Smooth muscle cell (in vitro differentiated cells): ENCODE data around the gene RPL18. TPM values are rescaled to one million over a fixed set of nuclear protein-coding genes. Genes with fewer than 3 reads are reported as not detected.

Source experiments
- DNase-seq: peaks from one replicate; lab custom pipeline; 2025; ENCODE audit not compliant: unreplicated experiment; lab: John Stamatoyannopoulos, UW
- H2AFZ ChIP-seq: fragments of 200-600 bp; sonication (generic); 2 replicates; pipeline ENCODE4 v1.6.0; 2016; ENCODE audit warnings: antibody characterized with exemption, low read depth, mild to moderate bottlenecking
- H3F3A ChIP-seq: fragments of 200-600 bp; sonication (generic); 2 replicates; pipeline ENCODE4 v1.6.0; 2017; ENCODE audit warnings: antibody characterized with exemption, low read depth
- H3K27ac ChIP-seq: fragments of 200-600 bp; sonication (generic); 2 replicates; pipeline ENCODE4 v1.5.1; 2016; ENCODE audit warnings: low read depth, mild to moderate bottlenecking
- H3K27me3 ChIP-seq: fragments of 200-600 bp; sonication (generic); 2 replicates; pipeline ENCODE4 v1.6.1; 2016; ENCODE audit warnings: low read depth, mild to moderate bottlenecking
- H3K36me3 ChIP-seq: fragments of 200-600 bp; sonication (generic); 2 replicates; pipeline ENCODE4 v1.5.1; 2016; ENCODE audit warnings: low read depth
- H3K4me1 ChIP-seq: fragments of 200-600 bp; sonication (generic); 2 replicates; pipeline ENCODE4 v1.5.1; 2016; ENCODE audit warnings: low read depth
- H3K4me2 ChIP-seq: fragments of 200-600 bp; sonication (generic); 2 replicates; pipeline ENCODE4 v1.6.0; 2016; ENCODE audit warnings: mild to moderate bottlenecking
- H3K4me3 ChIP-seq: fragments of 200-600 bp; sonication (generic); 2 replicates; pipeline ENCODE4 v1.5.1; 2016; ENCODE audit warnings: mild to moderate bottlenecking
- H3K79me2 ChIP-seq: fragments of 200-600 bp; sonication (generic); 2 replicates; pipeline ENCODE4 v1.6.0; 2016; ENCODE audit warnings: low read depth, mild to moderate bottlenecking
- H3K9ac ChIP-seq: fragments of 200-600 bp; sonication (generic); 2 replicates; pipeline ENCODE4 v1.6.0; 2016; ENCODE audit warnings: low read depth
- H3K9me3 ChIP-seq: fragments of 200-600 bp; sonication (generic); replicated peaks from 2 replicates; pipeline ENCODE4 v1.5.1; 2016; ENCODE audit warnings: low read depth
- H4K20me1 ChIP-seq: fragments of 200-600 bp; sonication (generic); 2 replicates; pipeline ENCODE4 v1.6.0; 2016; ENCODE audit warnings: low read depth
- WGBS: methylation state at CpG from one replicate; pipeline ENCODE4 v1.1.7; 2016; ENCODE audit warnings: low lambda C conversion rate; 5-methylcytosine and 5-hydroxymethylcytosine counted together
- polyA plus RNA-seq: library from polyadenylated mRNA; unstranded; fragments of >200 nt; fragmentation: Nextera tagmentation; extraction: Ambion mirVana; gene quantifications from 2 replicates; pipeline ENCODE4 v1.2.1, GENCODE V29; 2016
- total RNA-seq: library from RNA; depleted of rRNA; stranded (reverse); fragments of >200 nt; gene quantifications from 2 replicates; pipeline ENCODE4 v1.2.3, GENCODE V29; 2014
- TF ChIP-seq, protein P1 (sequence below): fragments of 200-600 bp; sonication (generic); IDR thresholded peaks from 2 replicates; pipeline ENCODE4 v1.5.1; 2017; ENCODE audit warnings: borderline replicate concordance, mild to moderate bottlenecking, antibody characterized with exemption; ENCODE audit not compliant: insufficient read depth, poor library complexity, severe bottlenecking

Gene RPL18
- total and polyA plus RNA-seq, 2 experiments from 2014 or later: 666 to 1,519 TPM

DNA sequence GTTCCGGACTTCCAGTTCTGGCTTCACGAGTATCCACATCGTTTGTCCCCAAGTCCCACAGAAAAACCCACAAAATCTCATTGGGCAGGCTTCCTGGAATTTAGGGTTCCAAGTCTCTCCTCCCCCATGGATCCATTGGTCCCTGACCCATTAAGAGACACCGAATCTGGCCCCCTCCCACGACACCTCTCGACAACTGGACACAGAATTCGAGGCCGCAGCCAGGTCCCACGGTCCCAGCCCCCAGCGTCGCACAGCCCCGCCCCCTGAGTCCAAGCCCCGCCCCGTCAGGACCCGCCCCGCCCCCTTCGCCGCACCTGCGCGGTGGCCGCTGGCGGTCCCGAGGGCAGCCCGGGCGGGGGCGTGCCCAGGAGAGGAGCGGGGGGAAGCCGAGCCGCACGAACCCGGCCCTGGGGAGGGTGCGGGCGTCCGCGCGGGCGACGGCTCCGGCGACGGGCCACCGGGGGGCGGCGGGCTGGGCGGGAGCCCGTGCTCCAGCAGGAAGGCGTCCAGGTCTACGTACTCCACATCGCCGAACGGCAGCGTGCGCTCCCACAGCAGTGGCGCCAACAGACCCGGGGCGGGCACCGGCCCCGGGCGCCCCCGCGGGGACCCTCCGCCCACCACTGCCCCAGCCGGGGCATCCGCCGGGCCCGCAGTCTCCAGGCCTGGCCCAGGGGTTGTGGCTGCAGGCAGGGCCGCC is 16.4 kb upstream of the RPL18 start:
- Histone ChIP-seq H3K27me3 (peaks cover 6% of the 10 kb centered on the region), H3K4me2 (peak overlapping the region; percentile 79)
- no peak for DNase-seq

DNA sequence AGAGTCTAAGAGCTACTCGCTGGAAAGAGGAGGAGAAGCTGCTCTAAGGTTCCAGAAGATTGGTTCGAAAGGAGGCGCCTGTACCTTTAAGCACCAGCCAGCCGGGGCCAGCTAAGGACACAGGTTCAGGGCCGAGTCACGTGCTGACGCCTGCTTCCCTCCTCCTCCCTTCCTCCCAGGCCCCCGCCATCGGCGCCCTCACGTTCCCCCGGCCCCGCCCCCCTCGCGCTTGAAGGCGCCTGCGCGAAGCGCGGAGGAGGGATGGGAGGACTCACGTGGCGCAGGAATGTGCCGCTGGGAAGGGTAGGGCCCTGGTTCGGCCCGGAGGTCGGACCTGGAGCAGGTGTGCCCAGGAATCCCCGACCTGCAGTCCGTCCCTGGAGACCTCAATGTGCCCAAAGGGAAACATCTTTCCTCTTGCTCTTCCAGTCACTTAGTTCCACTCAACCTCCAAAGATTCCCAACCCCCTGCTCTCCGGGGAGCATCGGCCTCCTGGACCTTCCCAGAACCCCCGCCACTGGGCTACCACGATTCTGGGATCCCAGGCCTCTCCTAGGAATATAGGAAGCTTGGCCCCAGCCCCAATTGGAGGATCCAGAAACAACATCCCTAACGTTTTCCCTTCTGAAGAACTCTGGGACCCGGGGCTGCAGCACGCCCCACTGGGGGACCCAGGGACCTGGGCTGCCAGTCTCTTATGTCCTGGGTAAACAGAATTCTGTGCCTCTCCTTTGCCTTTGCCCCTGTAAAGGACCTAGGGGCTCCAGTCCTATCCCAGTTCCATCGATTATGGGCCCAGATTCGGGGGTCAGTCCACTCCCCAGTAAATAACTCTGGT is 15.7 kb upstream of the RPL18 start:
- TF ChIP-seq, protein P1, sequence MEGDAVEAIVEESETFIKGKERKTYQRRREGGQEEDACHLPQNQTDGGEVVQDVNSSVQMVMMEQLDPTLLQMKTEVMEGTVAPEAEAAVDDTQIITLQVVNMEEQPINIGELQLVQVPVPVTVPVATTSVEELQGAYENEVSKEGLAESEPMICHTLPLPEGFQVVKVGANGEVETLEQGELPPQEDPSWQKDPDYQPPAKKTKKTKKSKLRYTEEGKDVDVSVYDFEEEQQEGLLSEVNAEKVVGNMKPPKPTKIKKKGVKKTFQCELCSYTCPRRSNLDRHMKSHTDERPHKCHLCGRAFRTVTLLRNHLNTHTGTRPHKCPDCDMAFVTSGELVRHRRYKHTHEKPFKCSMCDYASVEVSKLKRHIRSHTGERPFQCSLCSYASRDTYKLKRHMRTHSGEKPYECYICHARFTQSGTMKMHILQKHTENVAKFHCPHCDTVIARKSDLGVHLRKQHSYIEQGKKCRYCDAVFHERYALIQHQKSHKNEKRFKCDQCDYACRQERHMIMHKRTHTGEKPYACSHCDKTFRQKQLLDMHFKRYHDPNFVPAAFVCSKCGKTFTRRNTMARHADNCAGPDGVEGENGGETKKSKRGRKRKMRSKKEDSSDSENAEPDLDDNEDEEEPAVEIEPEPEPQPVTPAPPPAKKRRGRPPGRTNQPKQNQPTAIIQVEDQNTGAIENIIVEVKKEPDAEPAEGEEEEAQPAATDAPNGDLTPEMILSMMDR: no peak
- peaks cover 15% of the 10 kb centered on the region for H3K4me1 ChIP-seq
- 19% methylated on average over 31 of the region's 37 CpGs for WGBS
- no peaks in the 10 kb centered on the region for H3K9me3 ChIP-seq
- H3K27me3 ChIP-seq: peaks cover 6% of the 10 kb centered on the region
- H3K4me2 ChIP-seq: peak overlapping the region; percentile 79
- no peak overlapping the region for H2AFZ ChIP-seq
- H3F3A ChIP-seq: peaks cover 12% of the 10 kb centered on the region
- H4K20me1 ChIP-seq: no peaks in the 10 kb centered on the region
- peak overlapping the region; percentile 60 for H3K4me3 ChIP-seq
- no peak overlapping the region for H3K27ac ChIP-seq
- no peaks in the 10 kb centered on the region for H3K79me2 ChIP-seq
- H3K36me3 ChIP-seq: no peaks in the 10 kb centered on the region
- no peak overlapping the region for H3K9ac ChIP-seq
- DNase-seq: peak; percentile 63

More for the DNA sequence above, 16.4 kb upstream of the RPL18 start:
- Histone ChIP-seq H2AFZ (no peak overlapping the region), H3K4me1 (peaks cover 11% of the 10 kb centered on the region), H3K27ac (no peak overlapping the region), H3K79me2 (no peaks in the 10 kb centered on the region), H3K4me3 (peak overlapping the region; percentile 60), H3K36me3 (no peaks in the 10 kb centered on the region), H3F3A (peaks cover 12% of the 10 kb centered on the region), H3K9me3 (no peaks in the 10 kb centered on the region), H3K9ac (no peak overlapping the region), H4K20me1 (no peaks in the 10 kb centered on the region)
- 5% methylated on average over 23 of the region's 67 CpGs for WGBS
- TF ChIP-seq, protein P1: no peak

DNA sequence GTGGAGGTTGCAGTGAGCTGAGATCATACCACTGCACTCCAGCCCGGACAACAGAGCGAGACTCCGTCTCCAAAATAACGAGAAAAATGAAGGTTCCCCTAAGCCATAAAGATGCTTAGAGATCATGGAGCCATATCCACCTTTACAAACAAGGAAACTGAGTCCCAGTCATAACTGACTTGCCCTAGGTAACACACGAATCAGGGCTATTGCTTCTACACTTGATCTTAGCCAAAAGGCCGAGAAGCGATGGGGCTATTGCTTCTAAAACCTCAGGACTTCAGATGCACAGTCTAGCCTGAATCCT is 15.0 kb upstream of the RPL18 start:
- no peak for DNase-seq
- no peak overlapping the region for H3K9ac ChIP-seq
- H3K4me2 ChIP-seq: peak overlapping the region; percentile 79
- TF ChIP-seq, protein P1: no peak
- H3K36me3 ChIP-seq: no peaks in the 10 kb centered on the region
- peak overlapping the region; percentile 30 for H3K4me3 ChIP-seq
- 80% methylated on average over 7 of the region's 7 CpGs for WGBS
- no peaks in the 10 kb centered on the region for H4K20me1 ChIP-seq
- no peak overlapping the region for H3K27ac ChIP-seq
- peaks cover 15% of the 10 kb centered on the region for H3K4me1 ChIP-seq
- no peaks in the 10 kb centered on the region for H3K9me3 ChIP-seq
- H3F3A ChIP-seq: peaks cover 12% of the 10 kb centered on the region
- H2AFZ ChIP-seq: no peak overlapping the region
- no peaks in the 10 kb centered on the region for H3K79me2 ChIP-seq
- H3K27me3 ChIP-seq: peaks cover 6% of the 10 kb centered on the region
